Psoas muscle (tissue), 8 donors: Measurements from ENCODE around the gene PTPRM. TPM values are rescaled to one million over a fixed set of nuclear protein-coding genes. Genes with fewer than 3 reads are reported as not detected.
A peak's percentile ranks its signal among the peaks of the same experiment; 100 is the strongest.

ENCODE experiments used
- ATAC-seq, 4 donors: fragments of 200-7000 bp; cut with Tn5 transposase; one replicate each; pipeline ENCODE4 v1.9.1; 2020; ENCODE audit warnings: moderate library complexity in 3 of 4, mild to moderate bottlenecking in 2 of 4
- DNase-seq, 2 donors: peaks; one replicate each; pipeline ENCODE4 v3.0.0-alpha.2; 2020
- H3K27ac ChIP-seq: fragments of 200-600 bp; one replicate; pipeline ENCODE4 v1.8.0; 2022
- H3K27me3 ChIP-seq, 3 donors: fragments of 200-600 bp in 1 of 3; one replicate each; pipeline versions ENCODE4 v1.6.1 to v1.8.0; 2013 to 2022; ENCODE audit warnings: low read length in 2 of 3, mild to moderate bottlenecking in 2 of 3, moderate library complexity in 1 of 3; ENCODE audit not compliant: insufficient read depth in 3 of 3
- H3K36me3 ChIP-seq, 2 donors: fragments of 200-600 bp in 1 of 2; one replicate each; pipeline versions ENCODE4 v1.6.1 to v1.8.0; 2013 to 2022; ENCODE audit warnings: low read depth in 1 of 2, mild to moderate bottlenecking in 1 of 2, moderate library complexity in 1 of 2; ENCODE audit not compliant: insufficient read depth in 1 of 2
- H3K4me1 ChIP-seq: fragments of 200-600 bp; one replicate; pipeline ENCODE4 v1.8.0; 2022
- H3K4me3 ChIP-seq: fragments of 200-600 bp; one replicate; pipeline ENCODE4 v1.8.0; 2022; ENCODE audit warnings: mild to moderate bottlenecking
- H3K9me3 ChIP-seq: fragments of 200-600 bp; one replicate; pipeline ENCODE4 v1.8.0; 2022
- CTCF ChIP-seq: fragments of 200-600 bp; IDR thresholded peaks from one replicate; pipeline ENCODE4 v1.8.0; 2022; ENCODE audit warnings: antibody characterized with exemption
- WGBS, 3 donors: extraction: QIAGEN DNeasy Blood & Tissue Kit; methylation state at CpG; one replicate each; pipeline versions ENCODE4 v1.1.6 to v1.1.7; 2013; 5-methylcytosine and 5-hydroxymethylcytosine counted together
- intact Hi-C, 2 donors: fragments of 100-400 bp; cut with DNase I; formaldehyde crosslinking; loops; one replicate each; pipeline versions ENCODE4 v1.11.0 to v1.14.2; 2022
- polyA plus RNA-seq, 3 donors: library from polyadenylated mRNA; stranded (reverse); fragments of 200-250 nt; gene quantifications; one replicate each; pipeline ENCODE4 v1.2.3, GENCODE V29; 2013
- total RNA-seq, 4 donors: library from RNA; stranded (reverse); fragmentation: NEBNext Ultra II Directional in 2 of 4; extraction: Animal tissue kit (Norgen Biotek cat#: 25700) in 2 of 4; gene quantifications; one replicate each; pipeline versions ENCODE4 v1.2.1 to v1.2.4, GENCODE V29; 2021 to 2023
- donor health status: healthy with polysubstance abuse.
- donor health status: DM: no; HTN: no; CAD: no; lungs with moderate emphysema.
- donor health status: Bipolar disorder and iron deficiency.
- donor health status: healthy.
- donor health status: DM: yes; HTN: yes; CAD: no.
- donor health status: DM: no; HTN: no; CAD: no.
- donor health status: DM: no; HTN: no; CAD: no.
- donor health status: DM: yes; HTN: yes; CAD: no.

Gene PTPRM
- total and polyA plus RNA-seq, 7 donors: 27.4 to 78.9 (median 39.0) TPM

DNA sequence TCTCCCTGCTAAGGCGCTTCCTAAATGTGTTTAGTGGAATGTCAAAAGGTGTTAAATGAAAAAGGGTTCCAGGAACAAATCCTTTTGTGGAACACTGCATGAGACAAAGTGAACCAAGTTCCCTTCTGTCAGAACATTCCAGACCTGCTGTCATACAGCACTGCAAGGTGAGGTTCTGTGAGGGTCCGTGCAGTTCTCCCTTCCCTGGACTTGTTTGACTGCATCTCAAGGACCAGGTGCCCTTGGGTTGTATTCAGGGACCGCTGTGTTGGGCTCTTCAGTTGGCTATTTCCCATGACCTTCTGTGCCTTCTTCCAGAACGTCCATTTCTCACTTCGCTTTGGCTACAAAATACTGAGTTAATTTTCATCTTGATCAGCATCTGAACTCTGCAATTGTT is 328.2 kb downstream of the PTPRM start:
- ATAC-seq: no peak

DNA sequence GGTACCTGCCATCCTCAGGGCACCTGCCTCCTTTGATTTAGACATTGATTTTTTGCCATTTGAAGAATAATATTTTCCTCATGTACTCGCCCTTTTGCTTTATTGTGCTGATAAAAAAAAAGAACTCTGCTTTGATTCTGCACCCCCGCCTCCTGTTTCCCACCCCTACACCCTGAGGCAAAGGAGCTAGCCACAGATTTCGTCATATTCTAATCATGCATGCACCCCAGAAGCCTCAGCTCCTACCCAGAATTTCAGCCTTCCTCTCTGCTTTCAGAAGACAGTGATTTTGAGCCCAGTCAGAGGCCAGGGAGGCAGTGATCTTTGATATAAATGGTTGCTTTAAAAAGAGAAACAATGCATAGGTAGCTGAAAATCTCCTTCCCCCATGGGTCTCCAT is 329.0 kb downstream of the PTPRM start:
- Histone ChIP-seq H3K27me3 (no peaks in the 10 kb centered on the region), H3K9me3 (no peaks in the 10 kb centered on the region), H3K27ac (no peak overlapping the region), H3K36me3 (no peaks in the 10 kb centered on the region), H3K4me1 (peaks cover 35% of the 10 kb centered on the region), H3K4me3 (no peak overlapping the region)
- TF ChIP-seq CTCF: no peak
- no peak for ATAC-seq
- WGBS, 3 donors: 94 to 97% (median 97%) methylated on average over 3 of the region's 3 CpGs
- intact Hi-C loops: no loop called here
- no peak for DNase-seq

More for the DNA sequence above, 328.2 kb downstream of the PTPRM start:
- WGBS, 3 donors: 67 to 73% (median 69%) methylated on average over 5 of the region's 5 CpGs
- peaks cover 29% of the 10 kb centered on the region for H3K4me1 ChIP-seq
- no peak for TF ChIP-seq CTCF
- H3K27ac ChIP-seq: no peak overlapping the region
- H3K27me3 ChIP-seq: no peaks in the 10 kb centered on the region
- intact Hi-C loops: no loop called here
- no peaks in the 10 kb centered on the region for H3K9me3 ChIP-seq
- no peak overlapping the region for H3K4me3 ChIP-seq
- H3K36me3 ChIP-seq: no peaks in the 10 kb centered on the region
- DNase-seq: no peak

DNA sequence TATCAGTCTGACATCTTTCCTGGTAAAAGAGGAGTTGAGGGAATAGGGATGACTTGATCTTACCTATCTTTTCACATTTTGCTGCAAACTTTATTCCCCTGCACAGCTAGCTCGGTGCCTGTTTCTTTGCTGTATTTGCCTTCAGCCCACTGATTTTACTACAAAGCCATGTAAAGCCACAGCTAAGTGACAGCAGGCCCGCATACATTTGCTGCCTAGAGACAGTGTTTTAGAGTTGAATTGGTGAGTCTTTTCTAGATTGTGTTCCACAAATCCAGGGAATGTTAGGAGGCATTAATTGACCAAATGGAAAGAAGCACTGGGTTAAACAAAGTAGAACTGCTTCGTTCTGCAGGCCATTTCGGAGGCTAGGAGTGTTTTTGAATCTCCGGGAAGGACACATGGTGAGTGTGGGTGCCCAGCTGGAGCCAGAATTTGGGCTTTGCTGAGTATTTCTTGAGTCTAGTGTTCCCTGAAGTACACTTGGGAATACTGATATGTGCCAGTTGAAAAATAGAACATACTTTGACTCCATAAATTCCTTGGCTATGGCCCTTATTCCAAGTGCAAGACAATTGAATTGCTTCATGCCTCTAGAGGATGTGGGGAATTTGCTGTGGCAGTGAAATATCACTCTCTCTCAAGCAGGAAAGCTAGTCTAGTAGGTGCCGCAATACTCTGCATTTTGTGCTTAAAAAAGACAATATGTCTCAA is 329.8 kb downstream of the PTPRM start:
- Histone ChIP-seq H3K27ac (peak overlapping the region; percentile 11), H3K4me1 (peaks cover 38% of the 10 kb centered on the region), H3K4me3 (no peak overlapping the region), H3K36me3 (no peaks in the 10 kb centered on the region), H3K27me3 (no peaks in the 10 kb centered on the region), H3K9me3 (no peaks in the 10 kb centered on the region)
- ATAC-seq: peak; percentile 25 to 84 (median 70)
- WGBS, 3 donors: 52 to 66% (median 52%) methylated on average over 6 of the region's 6 CpGs
- intact Hi-C loops: no loop called here
- DNase-seq: no peak
- TF ChIP-seq CTCF: no peak

GRCh38 chr18:7898181-7898580 is 331.1 kb downstream of the PTPRM start:
- DNase-seq: no peak
- no peak for ATAC-seq
- Histone ChIP-seq H3K36me3 (no peaks in the 10 kb centered on the region), H3K27me3 (no peaks in the 10 kb centered on the region), H3K9me3 (no peaks in the 10 kb centered on the region), H3K4me3 (no peak overlapping the region), H3K4me1 (peaks cover 45% of the 10 kb centered on the region), H3K27ac (no peak overlapping the region)
- 50 to 55% (median 52%) methylated on average over 2 of the region's 2 CpGs for WGBS, 3 donors
- intact Hi-C loops: no loop called here
- no peak for TF ChIP-seq CTCF

- Histone ChIP-seq H3K4me1 (peaks cover 45% of the 10 kb centered on the region), H3K4me3 (no peak overlapping the region), H3K9me3 (no peaks in the 10 kb centered on the region), H3K27me3 (no peaks in the 10 kb centered on the region), H3K27ac (no peak overlapping the region), H3K36me3 (no peaks in the 10 kb centered on the region)
- WGBS, 3 donors: 91 to 96% (median 91%) methylated on average over 5 of the region's 5 CpGs
- DNase-seq: no peak
- ATAC-seq: no peak
- intact Hi-C loops: no loop called here
- no peak for TF ChIP-seq CTCF
Measured at GRCh38 chr18:7899078-7899477, 332.0 kb downstream of the PTPRM start.
